ENCODE measurements around the gene FXYD2.

FXYD2 gene

GRCh38 chr11:117857734-117858414 lies 33.3 kb upstream of the FXYD2 start:
- no peak for DNase-seq (ENCODE audit: low read depth in 2 of 2)

GRCh38 chr11:117855912-117856651 lies 31.5 kb upstream of the FXYD2 start:
- DNase-seq (ENCODE audit: low read depth in 2 of 2), result no peak

GRCh38 chr11:117855186-117855845 lies 30.8 kb upstream of the FXYD2 start:
- DNase-seq (ENCODE audit: low read depth in 2 of 2), result no peak

GRCh38 chr11:117852309-117852708 lies 27.8 kb upstream of the FXYD2 start:
- no peak for DNase-seq (ENCODE audit: low read depth in 2 of 2)

- no peak for DNase-seq (ENCODE audit: low read depth in 2 of 2)
Observed at GRCh38 chr11:117851852-117852251, 27.3 kb upstream of the FXYD2 start.

GRCh38 chr11:117851106-117851505 lies 26.6 kb upstream of the FXYD2 start:
- DNase-seq (ENCODE audit: low read depth in 2 of 2), result no peak

- DNase-seq (ENCODE audit: low read depth in 2 of 2), result no peak
Observed at GRCh38 chr11:117849781-117850414, 25.4 kb upstream of the FXYD2 start.

GRCh38 chr11:117843666-117844484 lies 19.3 kb upstream of the FXYD2 start:
- DNase-seq (ENCODE audit: low read depth in 2 of 2), result peak; percentile 60 to 84

- no peak for DNase-seq (ENCODE audit: low read depth in 2 of 2)
Observed at GRCh38 chr11:117842131-117842941, 17.8 kb upstream of the FXYD2 start.

GRCh38 chr11:117841551-117842031 lies 17.0 kb upstream of the FXYD2 start:
- DNase-seq (ENCODE audit: low read depth in 2 of 2), result no peak

GRCh38 chr11:117840881-117841550 lies 16.5 kb upstream of the FXYD2 start:
- DNase-seq (ENCODE audit: low read depth in 2 of 2), result no peak

- no peak for DNase-seq (ENCODE audit: low read depth in 2 of 2)
Observed at GRCh38 chr11:117839936-117840813, 15.6 kb upstream of the FXYD2 start.

- no peak for DNase-seq (ENCODE audit: low read depth in 2 of 2)
Observed at GRCh38 chr11:117839380-117839881, 14.9 kb upstream of the FXYD2 start.

- no peak for DNase-seq (ENCODE audit: low read depth in 2 of 2)
Observed at GRCh38 chr11:117838901-117839300, 14.4 kb upstream of the FXYD2 start.

- no peak for DNase-seq (ENCODE audit: low read depth in 2 of 2)
Observed at GRCh38 chr11:117837791-117838190, 13.2 kb upstream of the FXYD2 start.

- no peak for DNase-seq (ENCODE audit: low read depth in 2 of 2)
Observed at GRCh38 chr11:117837070-117837776, 12.7 kb upstream of the FXYD2 start.

- DNase-seq (ENCODE audit: low read depth in 2 of 2), result no peak
Observed at GRCh38 chr11:117836077-117836960, 11.8 kb upstream of the FXYD2 start.
